A549 (cell line): ENCODE results near the gene DNAJA1. TPM values are rescaled to one million over a fixed set of nuclear protein-coding genes. Genes with fewer than 3 reads are reported as not detected.

Experiments used
- ATAC-seq, 2 experiments: fragments of 200-7000 bp in 1 of 2; fragments of >200 bp in 1 of 2; cut with Nextera tagmentation in 1 of 2; cut with Tn5 transposase in 1 of 2; 3 replicates each; pipeline versions ENCODE4 v1.8.0 to v1.9.1; 2018 to 2020; ENCODE audit warnings: mild to moderate bottlenecking in 1 of 2, moderate library complexity in 1 of 2
- CTCF ChIA-PET: fragments of 300-600 bp; sonication (Branson Sonifier 250); formaldehyde crosslinking; extraction: SDS; loops from one replicate; lab custom pipeline; 2021; ENCODE audit warnings: antibody characterized with exemption, inconsistent platforms; lab: Yijun Ruan, JAX
- POLR2A ChIA-PET: fragments of 350-600 bp; formaldehyde crosslinking; extraction: SDS; loops from one replicate; lab custom pipeline; 2021; ENCODE audit warnings: antibody characterized with exemption, inconsistent platforms; lab: Yijun Ruan, JAX
- DNase-seq, 2 experiments: peaks; one replicate each; pipeline versions ENCODE4 v3.0.0 to v3.0.0-alpha.2; 2011 to 2016; ENCODE audit warnings: low read depth in 1 of 2, low spot score in 1 of 2
- FAIRE-seq: peaks from 2 replicates; lab custom pipeline; 2011; peaks lifted over from hg19 to GRCh38; lab: Jason Lieb, UNC
- H3K27ac ChIP-seq, 2 experiments: fragments of >200 bp; sonication (Bioruptor Twin); formaldehyde crosslinking; 3 replicates each; pipeline ENCODE4 v1.5.1; 2016 to 2017
- H3K4me1 ChIP-seq: fragments of >200 bp; sonication (Bioruptor Twin); formaldehyde crosslinking; 3 replicates; pipeline ENCODE4 v1.6.1; 2016
- H3K4me2 ChIP-seq: fragments of >200 bp; sonication (Bioruptor Twin); formaldehyde crosslinking; 3 replicates; pipeline ENCODE4 v1.6.1; 2016
- H3K4me3 ChIP-seq: fragments of >200 bp; sonication (Bioruptor Twin); formaldehyde crosslinking; 3 replicates; pipeline ENCODE4 v1.5.1; 2016
- H3K9me3 ChIP-seq: fragments of >200 bp; sonication (Bioruptor Twin); formaldehyde crosslinking; 3 replicates; pipeline ENCODE4 v1.6.1; 2016
- CEBPB ChIP-seq, 2 experiments: fragments of >200 bp in 1 of 2; sonication (Bioruptor Twin) in 1 of 2; formaldehyde crosslinking in 1 of 2; IDR thresholded peaks; 2 replicates each; pipeline ENCODE4 v1.6.1; 2012 to 2016
- CHD4 ChIP-seq: fragments of 200-600 bp; sonication (generic); IDR thresholded peaks from 2 replicates; pipeline ENCODE4 v1.6.1; 2016; ENCODE audit warnings: antibody characterized with exemption, mild to moderate bottlenecking, borderline replicate concordance
- EHF ChIP-seq: fragments of 250-450 bp; sonication (Bioruptor Pico); IDR thresholded peaks from 2 replicates; pipeline ENCODE4 v1.5.0; 2020; ENCODE audit warnings: mild to moderate bottlenecking
- ELK1 ChIP-seq: fragments of 150-350 bp; IDR thresholded peaks from 2 replicates; pipeline ENCODE4 v1.6.1; 2014; ENCODE audit warnings: low read depth, mild to moderate bottlenecking, low read length
- ESRRA ChIP-seq: fragments of 150-350 bp; IDR thresholded peaks from 2 replicates; pipeline ENCODE4 v1.6.1; 2014; ENCODE audit warnings: mild to moderate bottlenecking, low read length, borderline replicate concordance
- FOSB ChIP-seq: fragments of 250-450 bp; sonication (Bioruptor Pico); IDR thresholded peaks from 2 replicates; pipeline ENCODE4 v1.5.0; 2020; ENCODE audit warnings: mild to moderate bottlenecking, moderate library complexity
- FOSL2 ChIP-seq, 2 experiments: fragments of 450-650 bp in 1 of 2; fragments of >200 bp in 1 of 2; sonication (Bioruptor Twin) in 1 of 2; formaldehyde crosslinking; IDR thresholded peaks; 2 replicates each; pipeline versions ENCODE4 v1.5.0 to v1.6.1; 2016 to 2020; ENCODE audit warnings: mild to moderate bottlenecking in 1 of 2, moderate library complexity in 1 of 2
- FOXS1 ChIP-seq: fragments of 250-450 bp; sonication (Bioruptor Pico); IDR thresholded peaks from 2 replicates; pipeline ENCODE4 v1.5.0; 2020; ENCODE audit warnings: mild to moderate bottlenecking, moderate library complexity
- HDAC2 ChIP-seq: fragments of 200-600 bp; sonication (generic); IDR thresholded peaks from 2 replicates; pipeline ENCODE4 v1.6.1; 2016
- HES2 ChIP-seq: fragments of >200 bp; sonication (Bioruptor Twin); formaldehyde crosslinking; IDR thresholded peaks from 2 replicates; pipeline ENCODE4 v1.6.1; 2016
- HEYL ChIP-seq: fragments of 250-450 bp; sonication (Bioruptor Pico); IDR thresholded peaks from 2 replicates; pipeline ENCODE4 v1.8.0; 2021; ENCODE audit warnings: mild to moderate bottlenecking, moderate library complexity
- HOXB13 ChIP-seq: fragments of 250-450 bp; sonication (Bioruptor Pico); IDR thresholded peaks from 2 replicates; pipeline ENCODE4 v1.5.0; 2020; ENCODE audit warnings: low read depth, mild to moderate bottlenecking, moderate library complexity
- JUNB ChIP-seq: fragments of >200 bp; sonication (Bioruptor Twin); formaldehyde crosslinking; IDR thresholded peaks from 2 replicates; pipeline ENCODE4 v1.6.1; 2016
- KDM1A ChIP-seq: fragments of 200-600 bp; sonication (generic); IDR thresholded peaks from 2 replicates; pipeline ENCODE4 v1.6.1; 2016; ENCODE audit warnings: low read depth, mild to moderate bottlenecking
- MAX ChIP-seq: IDR thresholded peaks from 2 replicates; pipeline ENCODE4 v1.6.1; 2012
- NFE2L2 ChIP-seq: fragments of 150-350 bp; conservative IDR thresholded peaks from 2 replicates; pipeline ENCODE4 v1.6.1; 2014; ENCODE audit warnings: low read length
- PHF8 ChIP-seq: fragments of 200-600 bp; sonication (generic); IDR thresholded peaks from 2 replicates; pipeline ENCODE4 v1.6.1; 2016; ENCODE audit warnings: low read depth, mild to moderate bottlenecking, antibody characterized with exemption, moderate library complexity, borderline replicate concordance
- POLR2AphosphoS2 ChIP-seq: conservative IDR thresholded peaks from 2 replicates; pipeline ENCODE4 v1.6.1; 2012; ENCODE audit warnings: low read length, improper control_type of control experiment, inconsistent platforms
- RARB ChIP-seq: fragments of 250-450 bp; sonication (Bioruptor Pico); IDR thresholded peaks from 2 replicates; pipeline ENCODE4 v1.8.0; 2021; ENCODE audit warnings: mild to moderate bottlenecking, moderate library complexity
- RCOR1 ChIP-seq: fragments of 150-350 bp; IDR thresholded peaks from 2 replicates; pipeline ENCODE4 v1.6.1; 2014; ENCODE audit warnings: antibody characterized with exemption, low read length, low read depth
- SMC3 ChIP-seq: fragments of >200 bp; sonication (Bioruptor Twin); formaldehyde crosslinking; IDR thresholded peaks from 3 replicates; pipeline ENCODE4 v1.6.1; 2018; ENCODE audit warnings: inconsistent platforms
- SREBF2 ChIP-seq: fragments of 450-650 bp; IDR thresholded peaks from 2 replicates; pipeline ENCODE4 v1.6.1; 2014; ENCODE audit warnings: mild to moderate bottlenecking, moderate library complexity
- TFCP2L1 ChIP-seq: fragments of 250-450 bp; sonication (Bioruptor Pico); IDR thresholded peaks from 2 replicates; pipeline ENCODE4 v1.5.0; 2021; ENCODE audit warnings: mild to moderate bottlenecking
- ZFP36 ChIP-seq: fragments of 450-650 bp; IDR thresholded peaks from 2 replicates; pipeline ENCODE4 v1.6.1; 2014; ENCODE audit warnings: borderline replicate concordance; ENCODE audit not compliant: partially characterized antibody
- WGBS: methylation state at CpG from one replicate; pipeline ENCODE4 v1.1.6; 2017; ENCODE audit errors: missing lambda C conversion rate; 5-methylcytosine and 5-hydroxymethylcytosine counted together
- polyA plus RNA-seq, 4 experiments: library from polyadenylated mRNA; depleted of rRNA in 3 of 4; stranded (reverse); fragments of >200 nt; fragmentation: RNase III in 1 of 4; extraction: RNeasy Plus Mini Kit Qiagen cat#74134 plus additional on column Dnase treatment in 1 of 4; gene quantifications; 2 replicates in 3 of 4; 3 replicates in 1 of 4; pipeline ENCODE4 v1.2.3, GENCODE V29; 2011 to 2017
- TF ChIP-seq, protein P1 (sequence below): IDR thresholded peaks from 2 replicates; pipeline ENCODE4 v1.6.1; 2012

Gene DNAJA1
- polyA plus RNA-seq, 2 of the 4 experiments (the other 2 are of a cell fraction), result 258 to 410 TPM

DNA sequence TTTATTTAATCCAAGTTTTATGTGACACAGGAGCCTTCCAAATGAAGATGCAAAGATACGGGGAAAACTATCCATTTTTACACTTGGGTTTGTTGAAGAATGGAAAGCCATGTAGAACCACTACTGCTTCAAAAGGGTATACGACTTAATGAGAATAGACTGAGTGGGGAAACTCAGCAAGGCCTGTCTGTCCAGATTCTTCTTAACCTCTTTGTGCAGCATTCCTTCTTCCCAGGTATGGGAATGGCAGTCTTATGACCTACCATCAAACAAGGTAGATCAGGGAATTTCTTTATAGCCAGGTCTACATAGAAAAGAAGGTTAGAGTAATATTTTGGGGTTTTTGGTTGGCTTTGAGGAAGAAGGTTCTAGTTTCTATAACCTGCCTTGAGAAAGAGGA is 47.0 kb upstream of the DNAJA1 start:
- no peak overlapping the region for H3K27ac ChIP-seq
- no peak for ATAC-seq
- TF ChIP-seq MAX (no peak), FOXS1 (CRISPR knock-in tag) (no peak), NFE2L2 (no peak), ZFP36 (no peak), EHF (no peak), FOSB (CRISPR knock-in tag) (no peak), HEYL (CRISPR knock-in tag) (no peak), HDAC2 (no peak), ELK1 (no peak), PHF8 (no peak), POLR2AphosphoS2 (no peak), HES2 (no peak), JUNB (no peak), KDM1A (no peak), SMC3 (no peak), TFCP2L1 (CRISPR knock-in tag) (no peak), HOXB13 (CRISPR knock-in tag) (no peak)
- 84% methylated on average over 2 of the region's 2 CpGs for WGBS
- no peak overlapping the region for H3K4me2 ChIP-seq
- ChIA-PET POLR2A (no interaction called here), CTCF (interaction anchor here (1.2 to 15.0 kb wide), 4 partner anchors 9 to 599 kb away, joined by 3 to 434 read pairs (median 4); no protein-coding TSS in a partner anchor)
- H3K4me1 ChIP-seq, result no peaks in the 10 kb centered on the region
- FAIRE-seq, result no peak
- no peak overlapping the region for H3K4me3 ChIP-seq
- no peak for DNase-seq
- H3K9me3 ChIP-seq, result no peaks in the 10 kb centered on the region

GRCh38 chr9:32986971-32987370 is 38.1 kb upstream of the DNAJA1 start:
- Histone ChIP-seq H3K27ac (no peak overlapping the region), H3K9me3 (no peaks in the 10 kb centered on the region), H3K4me1 (no peaks in the 10 kb centered on the region), H3K4me3 (no peak overlapping the region), H3K4me2 (no peak overlapping the region)
- ChIA-PET CTCF (interaction anchor here (0.8 to 3.4 kb wide), 3 partner anchors 19 to 435 kb away, joined by 4 to 12 read pairs (median 8); no protein-coding TSS in a partner anchor), POLR2A (no interaction called here)
- DNase-seq, result no peak
- WGBS, result 90% methylated on average over 4 of the region's 4 CpGs
- no peak for FAIRE-seq
- no peak for ATAC-seq
- TF ChIP-seq, protein P1, sequence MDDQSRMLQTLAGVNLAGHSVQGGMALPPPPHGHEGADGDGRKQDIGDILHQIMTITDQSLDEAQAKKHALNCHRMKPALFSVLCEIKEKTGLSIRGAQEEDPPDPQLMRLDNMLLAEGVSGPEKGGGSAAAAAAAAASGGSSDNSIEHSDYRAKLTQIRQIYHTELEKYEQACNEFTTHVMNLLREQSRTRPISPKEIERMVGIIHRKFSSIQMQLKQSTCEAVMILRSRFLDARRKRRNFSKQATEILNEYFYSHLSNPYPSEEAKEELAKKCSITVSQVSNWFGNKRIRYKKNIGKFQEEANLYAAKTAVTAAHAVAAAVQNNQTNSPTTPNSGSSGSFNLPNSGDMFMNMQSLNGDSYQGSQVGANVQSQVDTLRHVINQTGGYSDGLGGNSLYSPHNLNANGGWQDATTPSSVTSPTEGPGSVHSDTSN, result no peak
- TF ChIP-seq FOSL2 (IDR thresholded peaks at IDR 0.05) (no peak), FOSL2 (CRISPR knock-in tag; IDR thresholded peaks at IDR 0.05) (peak; percentile 32; the same call in 1 of the 2 replicates)

DNA sequence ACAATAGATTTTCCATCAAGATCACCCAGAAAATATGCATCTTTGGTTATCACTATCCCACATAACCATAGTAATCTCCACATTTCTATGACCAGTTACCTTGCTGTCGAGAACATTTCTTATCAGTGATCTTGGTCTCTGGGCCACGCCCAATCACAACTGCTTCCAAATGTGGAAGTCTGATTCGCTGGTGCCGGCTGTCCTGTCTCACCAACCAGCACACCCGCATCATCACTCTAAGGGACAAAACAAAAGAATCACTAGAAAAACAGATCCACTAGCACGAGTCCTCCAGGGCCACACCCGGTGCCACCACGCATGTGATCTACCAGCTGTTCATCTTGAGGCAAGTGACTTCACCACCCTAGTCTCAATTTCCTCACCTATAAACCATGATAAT is 35.4 kb upstream of the DNAJA1 start:
- H3K27ac ChIP-seq, result no peak overlapping the region
- ChIA-PET POLR2A (no interaction called here), CTCF (interaction anchor here (0.9 to 3.4 kb wide), 3 partner anchors 22 to 611 kb away, joined by 3 to 12 read pairs (median 4); partner anchors contain the start of gene TMEM215)
- no peak overlapping the region for H3K4me2 ChIP-seq
- H3K9me3 ChIP-seq, result no peaks in the 10 kb centered on the region
- DNase-seq, result peak in 1 of 2 experiments; percentile 6
- 91% methylated on average over 8 of the region's 8 CpGs for WGBS
- ATAC-seq, result no peak
- no peaks in the 10 kb centered on the region for H3K4me1 ChIP-seq
- H3K4me3 ChIP-seq, result no peak overlapping the region
- no peak for FAIRE-seq
- TF ChIP-seq CEBPB (IDR thresholded peaks at IDR 0.05) (no peak), RCOR1 (no peak), SREBF2 (no peak), CHD4 (no peak), RARB (CRISPR knock-in tag) (no peak), ESRRA (no peak), SMC3 (no peak)
